Caco-2 (cell line): Measurements from ENCODE around the gene DPM2. TPM values are rescaled to one million over a fixed set of nuclear protein-coding genes. Genes with fewer than 3 reads are reported as not detected.

Experiments
- BruUV-seq: library from RNA; stranded (reverse); fragments of 400-500 nt; replicated peaks from 2 replicates; lab custom pipeline; 2021; lab: Mats Ljungman, UMichigan
- CTCF ChIA-PET: fragments of 300-600 bp; sonication (Branson Sonifier 250); formaldehyde crosslinking; loops from one replicate; lab custom pipeline; 2022; ENCODE audit warnings: antibody characterized with exemption; lab: Charles Lee
- POLR2A ChIA-PET: fragments of 300-600 bp; sonication (Branson Sonifier 250); formaldehyde crosslinking; loops from one replicate; lab custom pipeline; 2022; ENCODE audit warnings: antibody characterized with exemption; lab: Charles Lee
- DNase-seq, 2 experiments: peaks; one replicate each; pipeline versions ENCODE4 v3.0.0 to v3.0.0-alpha.2; 2020 to 2022
- H3K27me3 ChIP-seq: replicated peaks from 2 replicates; pipeline ENCODE4 v1.6.0; 2011; ENCODE audit warnings: low read length; ENCODE audit not compliant: control insufficient read depth, insufficient read depth
- H3K36me3 ChIP-seq: 2 replicates; pipeline ENCODE4 v1.5.1; 2011; ENCODE audit warnings: low read length; ENCODE audit not compliant: control insufficient read depth, insufficient read depth
- H3K4me1 ChIP-seq: fragments of 250-450 bp; sonication (Bioruptor Pico); 2 replicates; pipeline ENCODE4 v1.5.1; 2020; ENCODE audit warnings: mild to moderate bottlenecking
- H3K4me3 ChIP-seq: 2 replicates; pipeline ENCODE4 v1.5.1; 2011; ENCODE audit warnings: low read depth, mild to moderate bottlenecking, control low read depth, low read length
- H3K9me3 ChIP-seq: fragments of 250-450 bp; sonication (Bioruptor Pico); 2 replicates; pipeline ENCODE4 v1.5.1; 2020; ENCODE audit warnings: mild to moderate bottlenecking, moderate library complexity
- H3K27ac Mint-ChIP-seq: one replicate; pipeline ENCODE4 v1.8.0; 2022; ENCODE audit warnings: mixed read lengths; ENCODE audit not compliant: unreplicated experiment
- H3K27me3 Mint-ChIP-seq: one replicate; pipeline ENCODE4 v1.8.0; 2022; ENCODE audit warnings: mixed read lengths; ENCODE audit not compliant: insufficient read depth, unreplicated experiment
- H3K36me3 Mint-ChIP-seq: one replicate; pipeline ENCODE4 v1.8.0; 2022; ENCODE audit warnings: mild to moderate bottlenecking, mixed read lengths; ENCODE audit not compliant: insufficient read depth, unreplicated experiment
- H3K4me1 Mint-ChIP-seq: one replicate; pipeline ENCODE4 v1.8.0; 2022; ENCODE audit warnings: low read depth, mixed read lengths; ENCODE audit not compliant: unreplicated experiment
- H3K4me3 Mint-ChIP-seq: one replicate; pipeline ENCODE4 v1.8.0; 2022; ENCODE audit warnings: mild to moderate bottlenecking, moderate library complexity, mixed read lengths; ENCODE audit not compliant: unreplicated experiment
- H3K9me3 Mint-ChIP-seq: one replicate; pipeline ENCODE4 v1.8.0; 2022; ENCODE audit warnings: mixed read lengths; ENCODE audit not compliant: unreplicated experiment
- CTCF ChIP-seq, 2 experiments: fragments of 200-600 bp in 1 of 2; IDR thresholded peaks; 1 replicate in 1 of 2; 2 replicates in 1 of 2; pipeline versions ENCODE4 v1.5.1 to v1.8.0; 2011 to 2022; ENCODE audit warnings: antibody characterized with exemption in 1 of 2, control low read depth in 1 of 2, inconsistent platforms in 1 of 2, low read depth in 1 of 2, low read length in 1 of 2, mild to moderate bottlenecking in 1 of 2, moderate library complexity in 1 of 2; ENCODE audit not compliant: insufficient read depth in 1 of 2, severe bottlenecking in 1 of 2, unreplicated experiment in 1 of 2
- intact Hi-C: fragments of 100-400 bp; cut with micrococcal nuclease; formaldehyde crosslinking; loops from one replicate; pipeline ENCODE4 v1.10.0; 2022; ENCODE audit not compliant: unreplicated experiment
- total RNA-seq: library from RNA; stranded (reverse); gene quantifications from 2 replicates; pipeline ENCODE4 v1.2.3, GENCODE V29; 2022

Gene DPM2
- total RNA-seq, 1 experiment from 2014 or later = 38.7 TPM

- H3K36me3 Mint-ChIP-seq = peaks cover 14% of the 10 kb centered on the region
- H3K27me3 ChIP-seq = no peaks in the 10 kb centered on the region
- intact Hi-C loops = loop anchor here (1.0 to 5.0 kb wide), 2 partner anchors 39 to 86 kb away; partner anchors contain the start of gene NAIF1
- H3K27me3 Mint-ChIP-seq = no peaks in the 10 kb centered on the region
- peak within 1 kb of the TSS; percentile 86 for H3K27ac Mint-ChIP-seq
- CTCF ChIA-PET = interaction anchor here (0.6 to 2.4 kb wide), 7 partner anchors 26 to 172 kb away, joined by 3 to 10 read pairs (median 4); partner anchors contain the start of gene NAIF1
- peak within 1 kb of the TSS; percentile 87 for H3K4me3 ChIP-seq
- H3K36me3 ChIP-seq = no peaks in the 10 kb centered on the region
- TF ChIP-seq CTCF (IDR thresholded peaks at IDR 0.05; ENCODE audit: insufficient read depth in 1 of 2, low read depth in 1 of 2, low read length in 1 of 2, severe bottlenecking in 1 of 2, unreplicated experiment in 1 of 2) = no peak
- peaks cover 16% of the 10 kb centered on the region for H3K4me1 Mint-ChIP-seq
- no peaks in the 10 kb centered on the region for H3K9me3 Mint-ChIP-seq
- H3K4me1 ChIP-seq = peaks cover 33% of the 10 kb centered on the region
- BruUV-seq = TSS peak; percentile 90
- no peaks in the 10 kb centered on the region for H3K9me3 ChIP-seq
- peak; percentile 96 to 98 for DNase-seq
- POLR2A ChIA-PET = interaction anchor here (0.8 to 1.0 kb wide), 4 partner anchors 25 to 119 kb away, joined by 3 to 5 read pairs (median 4); partner anchors contain the start of gene NAIF1
- H3K4me3 Mint-ChIP-seq = peak within 1 kb of the TSS; percentile 95
These were observed 43.3 kb upstream of the DPM2 start, which contains the start of gene EEIG1 for GRCh38 chr9:127980706-127981558. TSS of gene EEIG1 (minus strand) at chr9:127980989. CDS start at chr9:127980137, 852 bp downstream.

- Mint-ChIP-seq H3K4me1 (peaks cover 22% of the 10 kb centered on the region), H3K27me3 (no peaks in the 10 kb centered on the region), H3K36me3 (peaks cover 14% of the 10 kb centered on the region), H3K27ac (peak overlapping the region; percentile 70), H3K9me3 (no peaks in the 10 kb centered on the region), H3K4me3 (peak overlapping the region; percentile 95)
- CTCF ChIA-PET = interaction anchor here (0.6 to 2.4 kb wide), 4 partner anchors 25 to 171 kb away, joined by 3 to 8 read pairs (median 5); no protein-coding TSS in a partner anchor
- Histone ChIP-seq H3K4me1 (peaks cover 34% of the 10 kb centered on the region), H3K4me3 (peak overlapping the region; percentile 87), H3K9me3 (no peaks in the 10 kb centered on the region), H3K36me3 (no peaks in the 10 kb centered on the region), H3K27me3 (no peaks in the 10 kb centered on the region)
- no peak for TF ChIP-seq CTCF (IDR thresholded peaks at IDR 0.05; ENCODE audit: insufficient read depth in 1 of 2, low read depth in 1 of 2, low read length in 1 of 2, severe bottlenecking in 1 of 2, unreplicated experiment in 1 of 2)
- BruUV-seq = TSS peak; percentile 59
- POLR2A ChIA-PET = interaction anchor here (0.6 to 1.0 kb wide), 3 partner anchors 20 to 99 kb away, joined by 4 to 7 read pairs (median 4); no protein-coding TSS in a partner anchor
- DNase-seq = peak; percentile 59 to 85
- intact Hi-C loops = loop anchor here (5.0 kb wide), 1 partner anchor 38 kb away; no protein-coding TSS in a partner anchor
These were observed 42.5 kb upstream of the DPM2 start for GRCh38 chr9:127980060-127980705.
